HepG2 (cell line): Measurements from ENCODE around the gene KATNB1. TPM values are rescaled to one million over a fixed set of nuclear protein-coding genes. Genes with fewer than 3 reads are reported as not detected.

ENCODE experiments used
- ARNTL ChIP-seq: sonication (generic); formaldehyde crosslinking; IDR thresholded peaks from 2 replicates; pipeline ENCODE4 v1.4.0; 2020; ENCODE audit warnings: mild to moderate bottlenecking, missing genetic modification reagents
- ATF2 ChIP-seq: sonication (generic); formaldehyde crosslinking; IDR thresholded peaks from 2 replicates; pipeline ENCODE4 v1.4.0; 2020; ENCODE audit warnings: missing genetic modification reagents
- CHD4 ChIP-seq: fragments of 200-600 bp; sonication (generic); IDR thresholded peaks from 2 replicates; pipeline ENCODE4 v1.7.0; 2017; ENCODE audit warnings: mild to moderate bottlenecking, low read length, borderline replicate concordance
- ERF ChIP-seq: IDR thresholded peaks from 2 replicates; pipeline ENCODE4 v1.6.1; 2018; ENCODE audit warnings: missing biosample characterization, missing genetic modification reagents
- FOXP4 ChIP-seq: sonication (generic); formaldehyde crosslinking; IDR thresholded peaks from 2 replicates; pipeline ENCODE4 v1.4.0; 2020; ENCODE audit warnings: missing genetic modification reagents
- HDAC1 ChIP-seq: sonication (generic); formaldehyde crosslinking; IDR thresholded peaks from 2 replicates; pipeline ENCODE4 v1.5.1; 2020; ENCODE audit warnings: mild to moderate bottlenecking, missing genetic modification reagents
- HOXA3 ChIP-seq: sonication (generic); formaldehyde crosslinking; IDR thresholded peaks from 2 replicates; pipeline ENCODE4 v1.5.0; 2020; ENCODE audit warnings: missing genetic modification reagents
- KDM4B ChIP-seq: sonication (generic); formaldehyde crosslinking; IDR thresholded peaks from 2 replicates; pipeline ENCODE4 v1.4.0; 2020; ENCODE audit warnings: missing genetic modification reagents
- KDM6A ChIP-seq: IDR thresholded peaks from 2 replicates; pipeline ENCODE4 v1.6.1; 2016; ENCODE audit warnings: low read depth
- LCORL ChIP-seq, 2 experiments: fragments of 450-650 bp in 1 of 2; sonication (generic) in 1 of 2; formaldehyde crosslinking in 1 of 2; IDR thresholded peaks; 2 replicates each; pipeline versions ENCODE4 v1.5.0 to v1.6.1; 2017 to 2020; ENCODE audit warnings: antibody characterized with exemption in 1 of 2, missing genetic modification reagents in 1 of 2
- MAX ChIP-seq: IDR thresholded peaks from 2 replicates; pipeline ENCODE4 v1.6.1; 2012; ENCODE audit warnings: inconsistent platforms
- MEIS2 ChIP-seq: sonication (generic); formaldehyde crosslinking; IDR thresholded peaks from 2 replicates; pipeline ENCODE4 v1.9.0; 2021; ENCODE audit warnings: mild to moderate bottlenecking, missing genetic modification reagents
- NAIF1 ChIP-seq: sonication (generic); formaldehyde crosslinking; IDR thresholded peaks from 2 replicates; pipeline ENCODE4 v1.5.0; 2020; ENCODE audit warnings: mild to moderate bottlenecking, missing genetic modification reagents, borderline replicate concordance
- RBFOX2 ChIP-seq: fragments of 200-400 bp; formaldehyde crosslinking; IDR thresholded peaks from 2 replicates; pipeline ENCODE4 v1.6.1; 2017; ENCODE audit warnings: low read depth, mild to moderate bottlenecking, low read length
- STAT6 ChIP-seq: sonication (generic); formaldehyde crosslinking; IDR thresholded peaks from 2 replicates; pipeline ENCODE4 v1.4.0; 2020; ENCODE audit warnings: missing genetic modification reagents, mild to moderate bottlenecking, borderline replicate concordance
- U2AF1 ChIP-seq: fragments of 200-400 bp; formaldehyde crosslinking; optimal IDR thresholded peaks from 2 replicates; pipeline ENCODE3; 2017; ENCODE audit warnings: mild to moderate bottlenecking, low read depth, low read length
- YEATS4 ChIP-seq: sonication (generic); formaldehyde crosslinking; IDR thresholded peaks from 2 replicates; pipeline ENCODE4 v1.4.0; 2020; ENCODE audit warnings: missing genetic modification reagents, borderline replicate concordance
- ZFY ChIP-seq: sonication (generic); formaldehyde crosslinking; IDR thresholded peaks from 2 replicates; pipeline ENCODE4 v1.4.0; 2020; ENCODE audit warnings: missing genetic modification reagents
- ZGPAT ChIP-seq: IDR thresholded peaks from 2 replicates; pipeline ENCODE4 v1.6.1; 2016; ENCODE audit warnings: mild to moderate bottlenecking
- ZNF713 ChIP-seq: sonication (generic); formaldehyde crosslinking; IDR thresholded peaks from 2 replicates; pipeline ENCODE4 v1.4.0; 2020; ENCODE audit warnings: mild to moderate bottlenecking, missing genetic modification reagents
- ZNF83 ChIP-seq: sonication (generic); formaldehyde crosslinking; IDR thresholded peaks from 2 replicates; pipeline ENCODE4 v1.4.0; 2020; ENCODE audit warnings: missing genetic modification reagents, mild to moderate bottlenecking, borderline replicate concordance
- polyA plus RNA-seq, 8 experiments: library from polyadenylated mRNA; depleted of rRNA in 3 of 8; stranded (reverse) in 7 of 8; unstranded in 1 of 8; fragments of >200 nt; fragmentation: Illumina TruSeq in 4 of 8; extraction: Trizol in 4 of 8; gene quantifications; 2 replicates each; pipeline versions ENCODE4 v1.2.1 to v1.2.3, GENCODE V29; 2011 to 2016; ENCODE audit warnings: low read depth in 4 of 8, missing spikeins in 1 of 8, mixed read lengths in 1 of 8; ENCODE audit not compliant: insufficient read depth in 1 of 8
- total RNA-seq, 5 experiments: library from RNA; depleted of rRNA; stranded (reverse); fragments of >200 nt; fragmentation: Illumina TruSeq; extraction: Trizol; gene quantifications; 2 replicates each; pipeline ENCODE4 v1.2.3, GENCODE V29; 2016; ENCODE audit warnings: low read depth in 1 of 5

The KATNB1 gene
- total and polyA plus RNA-seq, 2 of the 13 experiments (the other 11 are each of a cell fraction or from before 2014, with no cell fraction given): 31.5 to 43.5 TPM

- peak; percentile 63; the same call in 1 of the 2 replicates for TF ChIP-seq ZGPAT (CRISPR knock-in tag)
- 0 out of 2 replicates have a peak, but pooled peaks have one; percentile 29 for TF ChIP-seq ARNTL (CRISPR knock-in tag)
- TF ChIP-seq KDM6A (CRISPR knock-in tag): no peak
- peak; percentile 58 for TF ChIP-seq HOXA3 (CRISPR knock-in tag)
- 0 out of 2 replicates have a peak, but pooled peaks have one; percentile 53 for TF ChIP-seq ZNF713 (CRISPR knock-in tag)
- TF ChIP-seq YEATS4 (CRISPR knock-in tag): peak; percentile 68
- TF ChIP-seq ZNF83 (CRISPR knock-in tag): peak; percentile 44; the same call in 1 of the 2 replicates
- peak; percentile 50; the same call in 1 of the 2 replicates for TF ChIP-seq MEIS2
- TF ChIP-seq RBFOX2: 0 out of 2 replicates have a peak, but pooled peaks have one; percentile 8
- TF ChIP-seq MAX: peak; percentile 90
- no peak for TF ChIP-seq U2AF1
- peak; percentile 38; the same call in 1 of the 2 replicates for TF ChIP-seq HDAC1 (CRISPR knock-in tag)
- 0 out of 2 replicates have a peak, but pooled peaks have one; percentile 72 for TF ChIP-seq STAT6 (CRISPR knock-in tag)
- TF ChIP-seq ZFY (CRISPR knock-in tag): peak; percentile 36; the same call in 1 of the 2 replicates
- TF ChIP-seq ATF2: peak; percentile 98
- TF ChIP-seq NAIF1: peak; percentile 77; the same call in 1 of the 2 replicates
- TF ChIP-seq FOXP4 (CRISPR knock-in tag): peak; percentile 17; the same call in 1 of the 2 replicates
- TF ChIP-seq KDM4B (CRISPR knock-in tag): no peak
- TF ChIP-seq CHD4: 0 out of 2 replicates have a peak, but pooled peaks have one; percentile 8
- TF ChIP-seq LCORL (IDR thresholded peaks at IDR 0.05): no peak
- TF ChIP-seq LCORL (CRISPR knock-in tag; IDR thresholded peaks at IDR 0.05): no peak; the same call in 1 of the 2 replicates
- 0 out of 2 replicates have a peak, but pooled peaks have one; percentile 19 for TF ChIP-seq ERF
These were observed 1.1 kb downstream of the KATNB1 start (continued) for GRCh38 chr16:57736419-57737351.
